ENCODE measurements around the gene RASD2. TPM values are rescaled to one million over a fixed set of nuclear protein-coding genes. Genes with fewer than 3 reads are reported as not detected.

RASD2 gene
- total RNA-seq, 1 donor, result 0.52 TPM

Other genes starting within 250 kb of the RASD2 start
- gene TOM1, start 240.9 kb upstream of the RASD2 start, total RNA-seq, result 190 TPM
- 46.6 TPM for gene HMOX1, start 159.7 kb upstream of the RASD2 start, total RNA-seq
- 21.3 TPM for gene MCM5, start 140.7 kb upstream of the RASD2 start, total RNA-seq
- gene MB, start 76.5 kb downstream of the RASD2 start, total RNA-seq, result not detected
- gene APOL6, start 107.6 kb downstream of the RASD2 start, total RNA-seq, result 54.4 TPM
- gene APOL5, start 177.0 kb downstream of the RASD2 start, total RNA-seq, result not detected